Vagina (tissue), 2 donors: ENCODE data around the gene NDUFA3.

Source experiments
- POLR2A ChIP-seq, 2 donors: fragments of 450-650 bp; IDR thresholded peaks; one replicate each; pipeline ENCODE4 v1.6.1; 2017; ENCODE audit warnings: antibody characterized with exemption in 2 of 2, mild to moderate bottlenecking in 2 of 2, moderate library complexity in 2 of 2
- POLR2AphosphoS5 ChIP-seq, 2 donors: sonication (generic); formaldehyde crosslinking; IDR thresholded peaks; one replicate each; pipeline ENCODE4 v1.9.0; 2017; ENCODE audit warnings: antibody characterized with exemption in 2 of 2, mild to moderate bottlenecking in 2 of 2, low read depth in 1 of 2; ENCODE audit not compliant: insufficient read depth in 1 of 2
- TF ChIP-seq, protein P1 (sequence below), 3 experiments: fragments of 450-650 bp in 2 of 3; fragments of 200-600 bp in 1 of 3; sonication (generic) in 1 of 3; IDR thresholded peaks; one replicate each; pipeline ENCODE4 v1.5.1; 2017 to 2019; ENCODE audit warnings: antibody characterized with exemption in 3 of 3, mild to moderate bottlenecking in 2 of 3, moderate library complexity in 2 of 3

DNA sequence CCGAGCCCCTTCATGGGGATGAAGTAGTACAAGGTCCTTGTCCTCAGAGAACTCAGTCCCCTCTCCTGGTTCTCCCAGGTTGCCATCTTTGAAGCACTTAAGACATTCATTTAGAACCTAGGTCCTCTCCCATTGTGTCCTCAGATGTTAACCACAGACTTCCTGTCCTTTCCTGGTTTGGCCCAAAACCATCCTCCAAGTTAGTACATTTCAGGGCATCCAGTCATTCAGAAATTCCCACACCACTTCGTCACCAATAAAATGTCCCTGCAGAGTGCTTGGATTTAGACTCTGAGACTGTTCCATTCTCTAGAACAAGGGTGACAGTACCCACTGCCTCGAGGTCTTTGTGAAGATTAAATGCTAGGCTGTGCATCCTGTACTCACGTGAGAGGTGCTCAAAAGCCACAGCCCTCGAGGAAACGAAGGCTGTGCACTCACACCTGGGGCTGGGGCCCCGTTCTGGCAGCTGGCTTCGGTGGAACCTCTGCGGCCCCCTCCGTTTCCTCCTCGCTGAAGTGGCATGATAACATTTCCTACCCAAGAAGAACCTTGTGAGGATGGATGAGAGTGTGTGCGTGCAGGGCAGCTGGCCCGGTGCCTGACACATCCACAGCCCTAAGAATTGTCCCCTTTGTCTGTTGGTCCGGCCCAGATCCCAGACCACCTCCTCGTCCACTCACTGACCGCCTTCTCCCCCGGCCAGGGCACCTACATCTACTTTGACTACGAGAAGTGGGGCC, 52.1 kb downstream of the NDUFA3 start:
- TF ChIP-seq POLR2A (IDR thresholded peaks at IDR 0.05) (no peak), POLR2AphosphoS5 (IDR thresholded peaks at IDR 0.05; ENCODE audit: insufficient read depth in 1 of 2, low read depth in 1 of 2) (no peak)
- TF ChIP-seq, protein P1, sequence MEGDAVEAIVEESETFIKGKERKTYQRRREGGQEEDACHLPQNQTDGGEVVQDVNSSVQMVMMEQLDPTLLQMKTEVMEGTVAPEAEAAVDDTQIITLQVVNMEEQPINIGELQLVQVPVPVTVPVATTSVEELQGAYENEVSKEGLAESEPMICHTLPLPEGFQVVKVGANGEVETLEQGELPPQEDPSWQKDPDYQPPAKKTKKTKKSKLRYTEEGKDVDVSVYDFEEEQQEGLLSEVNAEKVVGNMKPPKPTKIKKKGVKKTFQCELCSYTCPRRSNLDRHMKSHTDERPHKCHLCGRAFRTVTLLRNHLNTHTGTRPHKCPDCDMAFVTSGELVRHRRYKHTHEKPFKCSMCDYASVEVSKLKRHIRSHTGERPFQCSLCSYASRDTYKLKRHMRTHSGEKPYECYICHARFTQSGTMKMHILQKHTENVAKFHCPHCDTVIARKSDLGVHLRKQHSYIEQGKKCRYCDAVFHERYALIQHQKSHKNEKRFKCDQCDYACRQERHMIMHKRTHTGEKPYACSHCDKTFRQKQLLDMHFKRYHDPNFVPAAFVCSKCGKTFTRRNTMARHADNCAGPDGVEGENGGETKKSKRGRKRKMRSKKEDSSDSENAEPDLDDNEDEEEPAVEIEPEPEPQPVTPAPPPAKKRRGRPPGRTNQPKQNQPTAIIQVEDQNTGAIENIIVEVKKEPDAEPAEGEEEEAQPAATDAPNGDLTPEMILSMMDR (IDR thresholded peaks at IDR 0.05) = no peak
